Endodermal cell (in vitro differentiated cells): ENCODE results near the gene ARL1. TPM values are rescaled to one million over a fixed set of nuclear protein-coding genes. Genes with fewer than 3 reads are reported as not detected.

Experiments
- DNase-seq: peaks from one replicate; pipeline ENCODE4 v3.0.0-alpha.2; 2017
- H3K27ac ChIP-seq: 2 replicates; pipeline ENCODE4 v1.5.1; 2013; ENCODE audit warnings: mild to moderate bottlenecking, low read depth, low read length, moderate library complexity
- H3K27me3 ChIP-seq: 2 replicates; pipeline ENCODE4 v1.6.1; 2013; ENCODE audit warnings: mild to moderate bottlenecking, low read length, moderate library complexity; ENCODE audit not compliant: insufficient read depth, control insufficient read depth, poor library complexity, severe bottlenecking
- H3K36me3 ChIP-seq: 2 replicates; pipeline ENCODE4 v1.7.0; 2013; ENCODE audit warnings: mild to moderate bottlenecking, low read length, moderate library complexity; ENCODE audit not compliant: control insufficient read depth, insufficient read depth
- H3K4me1 ChIP-seq: one replicate; pipeline ENCODE4 v1.7.0; 2013; ENCODE audit warnings: low read length; ENCODE audit not compliant: control insufficient read depth, insufficient read depth
- H3K4me3 ChIP-seq: 2 replicates; pipeline ENCODE4 v1.5.1; 2013; ENCODE audit warnings: mild to moderate bottlenecking, low read length, moderate library complexity
- H3K9ac ChIP-seq: 2 replicates; pipeline ENCODE4 v1.6.1; 2013; ENCODE audit warnings: mild to moderate bottlenecking, low read length, moderate library complexity; ENCODE audit not compliant: poor library complexity, severe bottlenecking; ENCODE audit errors: extremely low read depth
- H3K9me3 ChIP-seq: 2 replicates; pipeline ENCODE4 v1.6.1; 2013; ENCODE audit warnings: mild to moderate bottlenecking, low read length, moderate library complexity; ENCODE audit not compliant: control insufficient read depth
- H3K27ac Mint-ChIP-seq: 2 replicates; pipeline ENCODE4 v1.8.0; 2020; ENCODE audit warnings: mixed read lengths
- H3K27me3 Mint-ChIP-seq: 2 replicates; pipeline ENCODE4 v1.8.0; 2021; ENCODE audit warnings: mild to moderate bottlenecking, mixed read lengths; ENCODE audit not compliant: insufficient read depth
- H3K36me3 Mint-ChIP-seq: 2 replicates; pipeline ENCODE4 v1.8.0; 2020; ENCODE audit warnings: low read depth, mixed read lengths
- H3K4me1 Mint-ChIP-seq: 2 replicates; pipeline ENCODE4 v1.8.0; 2020; ENCODE audit warnings: mixed read lengths
- H3K4me3 Mint-ChIP-seq: 2 replicates; pipeline ENCODE4 v1.8.0; 2020; ENCODE audit warnings: mild to moderate bottlenecking, moderate library complexity, mixed read lengths
- H3K9me3 Mint-ChIP-seq: 2 replicates; pipeline ENCODE4 v1.8.0; 2020; ENCODE audit warnings: mild to moderate bottlenecking, mixed read lengths
- WGBS, 2 experiments: methylation state at CpG; one replicate each; pipeline versions ENCODE4 v1.1.5 to v1.1.7; 2013; ENCODE audit warnings: missing lambda C conversion rate in 2 of 2, mixed read lengths in 1 of 2; ENCODE audit not compliant: insufficient coverage in 1 of 2, insufficient read length in 1 of 2; 5-methylcytosine and 5-hydroxymethylcytosine counted together
- total RNA-seq, 2 donors: library from RNA; stranded (reverse); fragmentation: NEBNext Ultra II Directional in 1 of 2; extraction: Animal tissue kit (Norgen Biotek cat#: 25700) in 1 of 2; gene quantifications; 2 replicates in 1 of 2; 3 replicates in 1 of 2; pipeline ENCODE4 v1.2.1, GENCODE V29; 2021
- TF ChIP-seq, protein P1 (sequence below): fragments of 200-600 bp; sonication (generic); conservative IDR thresholded peaks from 2 replicates; pipeline ENCODE4 v1.5.0; 2021; ENCODE audit warnings: antibody characterized with exemption, mild to moderate bottlenecking

ARL1 gene
- total RNA-seq, 2 donors from 2014 or later, result 80.6 to 86.3 TPM

DNA sequence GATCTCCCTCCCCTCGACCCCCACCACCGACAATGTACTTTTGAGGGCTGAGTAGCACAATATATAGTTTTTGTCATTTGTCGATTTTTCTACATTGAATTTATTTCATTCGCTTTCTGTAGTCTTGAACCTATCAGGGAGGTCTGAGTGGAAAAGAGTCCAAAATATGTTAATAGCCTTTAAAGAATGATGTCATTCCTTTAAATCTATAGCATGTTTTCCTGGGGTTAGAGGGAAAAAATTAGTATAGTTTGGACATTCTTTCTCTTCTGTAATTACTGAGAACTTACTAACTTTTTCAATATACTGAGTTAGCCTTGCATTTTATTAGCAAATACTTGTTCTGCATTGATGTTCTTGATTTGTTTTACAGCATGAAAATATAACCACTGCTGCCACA, 55.9 kb downstream of the ARL1 start:
- Histone ChIP-seq H3K36me3 (peaks cover 83% of the 10 kb centered on the region), H3K4me1 (no peaks in the 10 kb centered on the region), H3K27me3 (no peaks in the 10 kb centered on the region), H3K9me3 (peaks cover 18% of the 10 kb centered on the region), H3K27ac (no peak overlapping the region), H3K9ac (no peak overlapping the region), H3K4me3 (no peak overlapping the region)
- no peak for DNase-seq
- TF ChIP-seq, protein P1, sequence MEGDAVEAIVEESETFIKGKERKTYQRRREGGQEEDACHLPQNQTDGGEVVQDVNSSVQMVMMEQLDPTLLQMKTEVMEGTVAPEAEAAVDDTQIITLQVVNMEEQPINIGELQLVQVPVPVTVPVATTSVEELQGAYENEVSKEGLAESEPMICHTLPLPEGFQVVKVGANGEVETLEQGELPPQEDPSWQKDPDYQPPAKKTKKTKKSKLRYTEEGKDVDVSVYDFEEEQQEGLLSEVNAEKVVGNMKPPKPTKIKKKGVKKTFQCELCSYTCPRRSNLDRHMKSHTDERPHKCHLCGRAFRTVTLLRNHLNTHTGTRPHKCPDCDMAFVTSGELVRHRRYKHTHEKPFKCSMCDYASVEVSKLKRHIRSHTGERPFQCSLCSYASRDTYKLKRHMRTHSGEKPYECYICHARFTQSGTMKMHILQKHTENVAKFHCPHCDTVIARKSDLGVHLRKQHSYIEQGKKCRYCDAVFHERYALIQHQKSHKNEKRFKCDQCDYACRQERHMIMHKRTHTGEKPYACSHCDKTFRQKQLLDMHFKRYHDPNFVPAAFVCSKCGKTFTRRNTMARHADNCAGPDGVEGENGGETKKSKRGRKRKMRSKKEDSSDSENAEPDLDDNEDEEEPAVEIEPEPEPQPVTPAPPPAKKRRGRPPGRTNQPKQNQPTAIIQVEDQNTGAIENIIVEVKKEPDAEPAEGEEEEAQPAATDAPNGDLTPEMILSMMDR, result no peak
- Mint-ChIP-seq H3K4me1 (no peaks in the 10 kb centered on the region), H3K36me3 (peaks cover 73% of the 10 kb centered on the region), H3K4me3 (no peak overlapping the region), H3K9me3 (peaks cover 10% of the 10 kb centered on the region), H3K27ac (no peak overlapping the region), H3K27me3 (no peaks in the 10 kb centered on the region)
- 95 to 97% methylated on average over 3 to 4 of the region's 4 CpGs for WGBS, 2 experiments

DNA sequence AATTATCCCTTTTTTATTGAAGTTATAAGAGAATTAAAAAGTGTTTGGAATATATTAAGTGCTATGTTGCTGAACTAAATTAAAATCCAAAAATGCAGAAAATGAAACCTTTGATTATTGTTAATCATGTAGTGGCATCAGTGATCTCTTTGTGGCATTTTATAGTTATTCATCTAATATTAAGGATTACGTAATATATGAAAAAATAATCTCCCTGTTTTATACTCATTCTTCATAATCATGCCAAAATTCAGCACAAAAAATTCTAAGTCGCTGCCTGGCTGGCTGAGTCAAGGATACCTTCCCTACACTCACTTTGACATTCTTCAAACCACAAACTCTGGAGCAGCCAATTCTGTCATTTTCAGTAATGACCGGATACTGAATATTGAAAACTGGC, 63.7 kb downstream of the ARL1 start:
- H3K27me3 ChIP-seq, result no peaks in the 10 kb centered on the region
- no peak for DNase-seq
- no peak overlapping the region for H3K4me3 ChIP-seq
- H3K27me3 Mint-ChIP-seq, result no peaks in the 10 kb centered on the region
- H3K4me1 ChIP-seq, result no peaks in the 10 kb centered on the region
- H3K9ac ChIP-seq, result no peak overlapping the region
- peaks cover 67% of the 10 kb centered on the region for H3K36me3 Mint-ChIP-seq
- no peak overlapping the region for H3K4me3 Mint-ChIP-seq
- peaks cover 74% of the 10 kb centered on the region for H3K36me3 ChIP-seq
- peaks cover 8% of the 10 kb centered on the region for H3K9me3 ChIP-seq
- no peak overlapping the region for H3K27ac Mint-ChIP-seq
- TF ChIP-seq, protein P1, result no peak
- H3K27ac ChIP-seq, result no peak overlapping the region
- H3K4me1 Mint-ChIP-seq, result no peaks in the 10 kb centered on the region
- WGBS, 2 experiments, result 83 to 100% methylated on average over 1 to 3 of the region's 3 CpGs
- peaks cover 4% of the 10 kb centered on the region for H3K9me3 Mint-ChIP-seq

Other genes with a start within 250 kb of the ARL1 start
- not detected for gene SLC5A8, start 197.5 kb downstream of the ARL1 start, total RNA-seq
- 10 to 100 TPM; 22.1 to 29.1 TPM for gene UTP20, start 127.7 kb downstream of the ARL1 start, total RNA-seq
- not detected for gene SPIC, start 67.6 kb upstream of the ARL1 start, total RNA-seq
- not detected for gene MYBPC1, start 187.2 kb upstream of the ARL1 start, total RNA-seq